GM19372 (cell line): ENCODE data around the gene CDKN2C.

Experiments used
- ATAC-seq: cut with Tn5 transposase; IDR thresholded peaks from one replicate; pipeline ENCODE4 v1.9.1; 2021; ENCODE audit warnings: mild to moderate bottlenecking, low read depth, moderate library complexity; ENCODE audit not compliant: unreplicated experiment

The CDKN2C gene

GRCh38 chr1:51009381-51009780, 39.3 kb downstream of the CDKN2C start:
- no peak for ATAC-seq

GRCh38 chr1:51014878-51015277, 44.8 kb downstream of the CDKN2C start:
- ATAC-seq: no peak

GRCh38 chr1:51019811-51020210, 49.8 kb downstream of the CDKN2C start:
- no peak for ATAC-seq
